Right lobe of liver (tissue), 4 donors: ENCODE measurements around the gene MYO7B.

Source experiments
- CTCF ChIP-seq, 4 donors: fragments of 200-600 bp in 3 of 4; fragments of 450-650 bp in 1 of 4; IDR thresholded peaks; one replicate each; pipeline versions ENCODE4 v1.5.1 to v1.8.0; 2016 to 2022; ENCODE audit warnings: antibody characterized with exemption in 4 of 4, mild to moderate bottlenecking in 2 of 4
- POLR2A ChIP-seq: fragments of 450-650 bp; IDR thresholded peaks from one replicate; pipeline ENCODE4 v1.6.1; 2017; ENCODE audit warnings: antibody characterized with exemption, mild to moderate bottlenecking
- donor health status: DM: no; HTN: no; CAD: no.
- donor health status: DM: no; HTN: no; CAD: no.
- donor health status: DM: no; HTN: yes; CAD: no.

DNA sequence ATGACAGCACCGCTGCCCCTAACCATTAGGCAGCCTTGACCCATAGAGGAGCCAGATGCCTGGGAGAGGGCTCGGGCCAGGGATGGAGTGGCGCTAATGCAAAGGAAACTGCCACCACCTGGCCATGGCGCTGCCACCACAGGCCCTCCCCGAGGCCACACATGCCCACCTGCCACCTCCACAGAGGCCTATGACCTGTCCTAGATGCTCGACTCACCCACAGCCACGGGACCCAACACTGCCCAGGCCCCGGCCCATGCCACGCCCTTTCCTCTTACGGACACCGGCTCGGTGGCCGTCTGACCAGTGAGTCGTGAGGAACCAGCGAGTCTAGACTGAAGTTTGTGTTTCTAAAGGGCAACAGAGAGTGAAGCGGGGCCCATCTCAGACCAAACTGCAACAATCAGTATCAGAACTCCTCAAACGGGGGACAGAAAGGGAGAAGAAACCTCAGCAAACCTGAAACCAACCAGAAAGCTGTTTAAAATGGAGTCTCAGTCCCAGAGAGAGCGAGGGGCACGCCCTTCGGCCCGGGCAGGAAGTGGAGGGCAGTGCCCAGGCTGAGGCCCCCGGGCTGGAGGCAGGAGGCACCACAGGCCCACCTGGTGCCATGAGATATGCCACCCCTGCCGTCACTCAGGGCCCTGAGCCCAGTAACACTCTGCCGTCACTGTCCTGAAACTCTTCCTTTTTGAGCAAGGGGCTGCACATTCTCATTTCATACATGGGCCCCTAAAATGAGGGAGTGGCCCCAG lies 111.2 kb downstream of the MYO7B start:
- TF ChIP-seq CTCF (IDR thresholded peaks at IDR 0.05): no peak
- no peak for TF ChIP-seq POLR2A
